Thyroid gland (tissue), 4 donors: ENCODE measurements around the gene DPYSL3. TPM values are rescaled to one million over a fixed set of nuclear protein-coding genes. Genes with fewer than 3 reads are reported as not detected.

Source experiments
- DNase-seq, 2 donors: peaks; one replicate each; pipeline ENCODE4 v3.0.0-alpha.2; 2019
- H3K27ac ChIP-seq, 3 donors: fragments of 200-600 bp; sonication (generic); 1 replicate in 2 of 3; 2 replicates in 1 of 3; pipeline ENCODE4 v1.5.1; 2016 to 2019; ENCODE audit warnings: mild to moderate bottlenecking in 1 of 3, moderate library complexity in 1 of 3
- H3K27me3 ChIP-seq: fragments of 200-600 bp; sonication (generic); one replicate; pipeline ENCODE4 v1.5.1; 2019
- H3K36me3 ChIP-seq, 2 donors: fragments of 200-600 bp; sonication (generic); one replicate each; pipeline ENCODE4 v1.5.1; 2016 to 2019
- H3K4me1 ChIP-seq, 2 donors: fragments of 200-600 bp; sonication (generic); one replicate each; pipeline ENCODE4 v1.5.1; 2017 to 2019
- H3K4me3 ChIP-seq, 3 donors: fragments of 200-600 bp; sonication (generic); replicated peaks in 1 of 3; 1 replicate in 2 of 3; 2 replicates in 1 of 3; pipeline ENCODE4 v1.5.1; 2016; ENCODE audit warnings: mild to moderate bottlenecking in 1 of 3
- H3K9me3 ChIP-seq: fragments of 200-600 bp; sonication (generic); one replicate; pipeline ENCODE4 v1.5.1; 2017
- POLR2A ChIP-seq, 2 donors: fragments of 450-650 bp; IDR thresholded peaks; one replicate each; pipeline ENCODE4 v1.6.1; 2017; ENCODE audit warnings: antibody characterized with exemption in 2 of 2, mild to moderate bottlenecking in 2 of 2, moderate library complexity in 1 of 2
- WGBS, 2 donors: methylation state at CpG; one replicate each; pipeline ENCODE4 v1.1.5; 2017; 5-methylcytosine and 5-hydroxymethylcytosine counted together
- intact Hi-C: fragments of 100-400 bp; cut with DNase I; formaldehyde crosslinking; loops from one replicate; pipeline ENCODE4 v1.15.1; 2023
- total RNA-seq, 4 donors: library from RNA; depleted of rRNA; stranded (reverse); fragments of >200 nt; gene quantifications; one replicate each; pipeline ENCODE4 v1.2.3, GENCODE V29; 2016
- TF ChIP-seq, protein P1 (sequence below), 6 experiments: fragments of 200-600 bp in 3 of 6; fragments of 450-650 bp in 3 of 6; sonication (generic) in 3 of 6; IDR thresholded peaks; one replicate each; pipeline ENCODE4 v1.5.1; 2016 to 2019; ENCODE audit warnings: antibody characterized with exemption in 6 of 6, mild to moderate bottlenecking in 2 of 6, inconsistent platforms in 1 of 6, moderate library complexity in 1 of 6

Gene DPYSL3
- total RNA-seq, 4 donors from 2014 or later: 23.7 to 43.1 (median 28.0) TPM

GRCh38 chr5:147437161-147437596 lies 72.7 kb downstream of the DPYSL3 start:
- peaks cover 2% of the 10 kb centered on the region in 2 donors for H3K4me1 ChIP-seq
- no peaks in the 10 kb centered on the region for H3K9me3 ChIP-seq
- no peak for DNase-seq
- TF ChIP-seq, protein P1, sequence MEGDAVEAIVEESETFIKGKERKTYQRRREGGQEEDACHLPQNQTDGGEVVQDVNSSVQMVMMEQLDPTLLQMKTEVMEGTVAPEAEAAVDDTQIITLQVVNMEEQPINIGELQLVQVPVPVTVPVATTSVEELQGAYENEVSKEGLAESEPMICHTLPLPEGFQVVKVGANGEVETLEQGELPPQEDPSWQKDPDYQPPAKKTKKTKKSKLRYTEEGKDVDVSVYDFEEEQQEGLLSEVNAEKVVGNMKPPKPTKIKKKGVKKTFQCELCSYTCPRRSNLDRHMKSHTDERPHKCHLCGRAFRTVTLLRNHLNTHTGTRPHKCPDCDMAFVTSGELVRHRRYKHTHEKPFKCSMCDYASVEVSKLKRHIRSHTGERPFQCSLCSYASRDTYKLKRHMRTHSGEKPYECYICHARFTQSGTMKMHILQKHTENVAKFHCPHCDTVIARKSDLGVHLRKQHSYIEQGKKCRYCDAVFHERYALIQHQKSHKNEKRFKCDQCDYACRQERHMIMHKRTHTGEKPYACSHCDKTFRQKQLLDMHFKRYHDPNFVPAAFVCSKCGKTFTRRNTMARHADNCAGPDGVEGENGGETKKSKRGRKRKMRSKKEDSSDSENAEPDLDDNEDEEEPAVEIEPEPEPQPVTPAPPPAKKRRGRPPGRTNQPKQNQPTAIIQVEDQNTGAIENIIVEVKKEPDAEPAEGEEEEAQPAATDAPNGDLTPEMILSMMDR (IDR thresholded peaks at IDR 0.05): no peak
- no peak for TF ChIP-seq POLR2A (IDR thresholded peaks at IDR 0.05)
- no peak overlapping the region for H3K4me3 ChIP-seq
- WGBS, 2 donors: 73 to 84% methylated on average over 6 of the region's 6 CpGs
- no peak overlapping the region for H3K27ac ChIP-seq
- no peaks in the 10 kb centered on the region for H3K36me3 ChIP-seq
- intact Hi-C loops: no loop called here
- H3K27me3 ChIP-seq: no peaks in the 10 kb centered on the region

- Histone ChIP-seq H3K27me3 (no peaks in the 10 kb centered on the region), H3K4me3 (no peak overlapping the region), H3K4me1 (peaks cover 8% of the 10 kb centered on the region in 2 donors), H3K27ac (no peak overlapping the region), H3K36me3 (no peaks in the 10 kb centered on the region), H3K9me3 (no peaks in the 10 kb centered on the region)
- intact Hi-C loops: no loop called here
- TF ChIP-seq, protein P1 (IDR thresholded peaks at IDR 0.05): no peak
- no peak for TF ChIP-seq POLR2A (IDR thresholded peaks at IDR 0.05)
- WGBS, 2 donors: 86 to 93% methylated on average over 3 of the region's 3 CpGs
- no peak for DNase-seq
Observed at GRCh38 chr5:147436596-147436995, 73.3 kb downstream of the DPYSL3 start.

DNA sequence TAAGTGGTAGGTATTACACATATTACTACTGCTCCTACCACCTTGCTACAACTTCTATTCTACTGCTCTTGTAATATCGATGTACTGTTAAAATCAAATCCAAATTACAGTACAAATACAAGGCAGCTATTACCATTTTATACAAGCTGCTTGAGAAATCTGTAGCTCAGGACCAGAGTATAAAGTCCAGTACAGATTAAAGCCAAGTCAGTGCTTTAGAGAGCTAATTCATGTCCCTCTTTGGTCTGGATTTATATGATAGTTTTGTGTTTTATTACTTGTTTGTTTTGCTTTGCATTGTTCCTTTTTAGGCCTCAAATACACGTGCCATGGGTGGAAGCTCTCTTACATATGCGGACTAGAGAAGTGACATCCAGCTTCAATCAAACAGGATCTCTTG lies 75.8 kb downstream of the DPYSL3 start:
- no peak for DNase-seq
- Histone ChIP-seq H3K4me1 (peaks cover 12% of the 10 kb centered on the region in 2 donors), H3K27ac (no peak overlapping the region), H3K27me3 (no peaks in the 10 kb centered on the region), H3K9me3 (no peaks in the 10 kb centered on the region), H3K36me3 (no peaks in the 10 kb centered on the region), H3K4me3 (no peak overlapping the region)
- 83 to 87% methylated on average over 3 of the region's 3 CpGs for WGBS, 2 donors
- TF ChIP-seq, protein P1 (IDR thresholded peaks at IDR 0.05): no peak
- TF ChIP-seq POLR2A (IDR thresholded peaks at IDR 0.05): no peak
- intact Hi-C loops: no loop called here

GRCh38 chr5:147432323-147432722 lies 77.5 kb downstream of the DPYSL3 start:
- Histone ChIP-seq H3K27ac (no peak overlapping the region), H3K4me3 (no peak overlapping the region), H3K9me3 (no peaks in the 10 kb centered on the region), H3K27me3 (no peaks in the 10 kb centered on the region), H3K36me3 (no peaks in the 10 kb centered on the region), H3K4me1 (peaks cover 12 to 15% of the 10 kb centered on the region in 2 donors)
- intact Hi-C loops: no loop called here
- TF ChIP-seq, protein P1 (IDR thresholded peaks at IDR 0.05): no peak
- TF ChIP-seq POLR2A (IDR thresholded peaks at IDR 0.05): no peak
- 73 to 74% methylated on average over 4 of the region's 4 CpGs for WGBS, 2 donors
- DNase-seq: no peak

DNA sequence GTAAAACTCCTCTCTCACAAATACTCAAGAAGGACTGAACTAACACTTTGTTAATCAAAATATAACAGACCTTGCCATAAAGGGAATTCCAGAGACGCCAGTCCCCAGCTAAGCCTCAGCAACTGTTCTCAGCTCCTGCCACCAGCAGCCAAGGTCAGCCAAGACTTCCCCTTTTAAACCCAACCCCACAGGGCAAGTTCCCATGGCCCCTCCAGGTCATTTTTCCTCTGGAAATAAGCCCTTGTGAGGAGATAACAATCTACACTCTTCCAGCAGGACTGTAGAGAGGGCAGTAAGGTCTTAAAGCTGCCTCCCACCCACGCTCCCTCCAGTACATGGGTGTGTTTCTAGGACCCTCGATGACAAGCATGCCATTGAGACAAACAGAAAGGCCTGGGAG lies 78.3 kb downstream of the DPYSL3 start:
- H3K4me3 ChIP-seq: no peak overlapping the region
- peaks cover 12 to 16% of the 10 kb centered on the region in 2 donors for H3K4me1 ChIP-seq
- WGBS, 2 donors: 66 to 67% methylated on average over 3 of the region's 3 CpGs
- intact Hi-C loops: no loop called here
- H3K9me3 ChIP-seq: no peaks in the 10 kb centered on the region
- no peak for DNase-seq
- no peaks in the 10 kb centered on the region for H3K27me3 ChIP-seq
- no peak overlapping the region for H3K27ac ChIP-seq
- TF ChIP-seq, protein P1 (IDR thresholded peaks at IDR 0.05): no peak
- no peak for TF ChIP-seq POLR2A (IDR thresholded peaks at IDR 0.05)
- no peaks in the 10 kb centered on the region for H3K36me3 ChIP-seq
